ENCODE results near the gene RNF43. TPM values are rescaled to one million over a fixed set of nuclear protein-coding genes. Genes with fewer than 3 reads are reported as not detected.

RNF43 gene
- total RNA-seq, 4 donors from 2014 or later = 16.0 to 58.3 (median 21.5) TPM

DNA sequence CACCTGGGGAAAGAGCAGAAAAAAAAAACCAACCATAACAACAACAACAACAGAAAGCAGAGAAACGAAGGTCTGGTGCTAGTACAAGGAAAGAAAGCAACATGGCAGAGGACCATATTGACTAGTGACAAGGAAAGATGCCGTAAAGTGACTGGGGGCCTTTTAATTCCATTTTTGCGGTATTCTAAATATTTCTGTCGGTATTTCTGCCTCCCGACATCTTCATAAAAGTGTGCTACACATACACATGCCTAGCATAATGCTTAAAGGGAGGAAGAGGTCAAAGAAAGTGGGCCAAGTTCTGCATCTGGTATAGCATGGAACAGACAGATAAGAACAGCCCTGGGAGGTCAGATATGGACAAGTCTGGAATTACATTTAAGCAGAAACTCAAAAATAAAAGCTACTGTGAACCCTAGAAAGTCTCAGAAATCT lies 19.5 kb upstream of the RNF43 start:
- no peak for TF ChIP-seq POLR2AphosphoS5 (IDR thresholded peaks at IDR 0.05)
- no peak for TF ChIP-seq EP300 (IDR thresholded peaks at IDR 0.05)
- no peak for TF ChIP-seq POLR2A (IDR thresholded peaks at IDR 0.05)
- H3K4me3 ChIP-seq = no peak overlapping the region
- WGBS = 72% methylated on average over 5 of the region's 5 CpGs

DNA sequence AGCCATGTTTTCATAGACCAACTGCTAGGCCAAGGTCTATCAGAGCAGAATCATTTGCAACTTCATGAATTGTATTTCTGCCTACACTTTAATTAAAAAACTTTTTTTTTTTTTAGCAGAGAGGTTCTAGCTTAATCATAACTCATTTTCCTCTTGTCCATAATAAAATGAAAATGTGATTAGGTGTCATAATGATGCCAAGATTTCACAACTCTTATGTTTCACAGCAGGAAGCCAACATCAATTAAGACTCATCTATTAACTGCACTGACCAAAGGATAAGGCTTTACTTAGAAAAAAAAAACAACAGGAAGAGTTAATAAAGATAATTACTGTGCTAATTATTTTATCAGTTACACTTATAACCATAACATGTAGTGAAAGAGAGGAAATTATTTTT lies 18.9 kb upstream of the RNF43 start:
- Histone ChIP-seq H3K9me3 (no peaks in the 10 kb centered on the region), H3K4me1 (no peaks in the 10 kb centered on the region), H3K36me3 (no peaks in the 10 kb centered on the region), H3K4me3 (no peak overlapping the region), H3K27ac (no peak overlapping the region), H3K27me3 (no peaks in the 10 kb centered on the region)
- TF ChIP-seq, protein P1, sequence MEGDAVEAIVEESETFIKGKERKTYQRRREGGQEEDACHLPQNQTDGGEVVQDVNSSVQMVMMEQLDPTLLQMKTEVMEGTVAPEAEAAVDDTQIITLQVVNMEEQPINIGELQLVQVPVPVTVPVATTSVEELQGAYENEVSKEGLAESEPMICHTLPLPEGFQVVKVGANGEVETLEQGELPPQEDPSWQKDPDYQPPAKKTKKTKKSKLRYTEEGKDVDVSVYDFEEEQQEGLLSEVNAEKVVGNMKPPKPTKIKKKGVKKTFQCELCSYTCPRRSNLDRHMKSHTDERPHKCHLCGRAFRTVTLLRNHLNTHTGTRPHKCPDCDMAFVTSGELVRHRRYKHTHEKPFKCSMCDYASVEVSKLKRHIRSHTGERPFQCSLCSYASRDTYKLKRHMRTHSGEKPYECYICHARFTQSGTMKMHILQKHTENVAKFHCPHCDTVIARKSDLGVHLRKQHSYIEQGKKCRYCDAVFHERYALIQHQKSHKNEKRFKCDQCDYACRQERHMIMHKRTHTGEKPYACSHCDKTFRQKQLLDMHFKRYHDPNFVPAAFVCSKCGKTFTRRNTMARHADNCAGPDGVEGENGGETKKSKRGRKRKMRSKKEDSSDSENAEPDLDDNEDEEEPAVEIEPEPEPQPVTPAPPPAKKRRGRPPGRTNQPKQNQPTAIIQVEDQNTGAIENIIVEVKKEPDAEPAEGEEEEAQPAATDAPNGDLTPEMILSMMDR (IDR thresholded peaks at IDR 0.05) = no peak
- TF ChIP-seq POLR2A (IDR thresholded peaks at IDR 0.05) (no peak), POLR2AphosphoS5 (IDR thresholded peaks at IDR 0.05) (no peak)
- no peak for DNase-seq (ENCODE audit: low spot score in 2 of 2)

More for the DNA sequence above, 19.5 kb upstream of the RNF43 start:
- Histone ChIP-seq H3K4me1 (no peaks in the 10 kb centered on the region), H3K9me3 (no peaks in the 10 kb centered on the region), H3K36me3 (no peaks in the 10 kb centered on the region), H3K27me3 (no peaks in the 10 kb centered on the region), H3K27ac (no peak overlapping the region)
- DNase-seq (ENCODE audit: low spot score in 2 of 2) = no peak

DNA sequence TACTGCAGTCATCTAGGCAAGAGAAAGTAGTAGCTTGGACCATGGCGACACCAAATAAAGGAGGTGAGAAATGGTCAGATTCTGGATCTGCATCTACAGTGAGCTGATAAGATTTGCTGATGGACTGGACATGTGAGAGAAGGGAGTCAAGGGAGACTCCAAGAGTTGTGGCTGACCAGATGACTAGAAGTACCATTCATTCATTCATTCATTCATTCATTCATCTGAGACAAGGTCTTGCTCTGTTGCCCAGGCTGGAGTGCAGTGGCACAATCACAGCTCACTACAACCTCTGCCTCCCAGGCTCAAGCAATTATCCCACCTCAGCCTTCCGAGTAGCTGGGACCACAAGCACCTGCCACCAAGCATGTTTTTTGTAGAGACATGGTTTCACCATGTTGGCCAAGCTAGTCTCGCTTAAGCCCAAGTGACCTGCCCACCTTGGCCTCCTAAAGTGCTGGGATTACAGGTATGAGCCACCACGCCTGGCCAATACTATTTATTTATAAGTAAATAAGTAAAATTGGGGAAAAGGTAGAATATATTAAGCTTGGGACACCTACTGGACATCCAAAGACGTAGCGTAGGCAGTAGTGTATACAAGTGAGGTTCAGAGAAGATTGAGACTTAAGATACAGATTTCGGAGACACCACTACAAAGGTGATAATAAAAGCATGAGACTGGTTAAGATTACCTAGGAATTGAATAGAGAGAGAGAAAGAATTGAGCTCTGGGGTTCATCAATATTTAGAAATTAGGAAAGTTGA lies 15.7 kb upstream of the RNF43 start:
- H3K4me1 ChIP-seq = no peaks in the 10 kb centered on the region
- WGBS = 84% methylated on average over 7 of the region's 7 CpGs

DNA sequence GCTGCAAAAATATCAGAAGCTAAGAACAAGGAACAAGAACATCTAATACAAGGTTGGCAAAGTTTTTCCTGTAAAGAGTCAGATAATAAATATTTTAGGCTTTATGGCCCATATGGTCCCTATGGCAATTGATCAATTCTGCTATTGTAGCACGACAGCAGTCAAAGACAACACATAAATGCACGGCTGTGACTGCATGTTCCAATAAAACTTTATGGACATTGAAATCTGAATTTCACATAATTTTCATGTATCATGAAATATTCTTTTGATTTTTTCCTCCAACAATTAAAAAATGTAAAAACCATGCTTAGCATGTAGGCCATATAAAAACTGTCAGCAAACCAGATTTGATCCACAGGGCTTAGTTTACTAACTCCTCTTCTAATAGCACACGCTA lies 10.5 kb upstream of the RNF43 start:
- no peaks in the 10 kb centered on the region for H3K27me3 ChIP-seq
- no peak overlapping the region for H3K27ac ChIP-seq
- H3K36me3 ChIP-seq = no peaks in the 10 kb centered on the region
- TF ChIP-seq, protein P1 (IDR thresholded peaks at IDR 0.05) = no peak
- WGBS = 88% methylated on average over 3 of the region's 3 CpGs
- H3K4me3 ChIP-seq = no peak overlapping the region
- DNase-seq (ENCODE audit: low spot score in 2 of 2) = no peak
- no peaks in the 10 kb centered on the region for H3K9me3 ChIP-seq
- H3K4me1 ChIP-seq = no peaks in the 10 kb centered on the region

More for the DNA sequence above, 15.7 kb upstream of the RNF43 start:
- DNase-seq (ENCODE audit: low spot score in 2 of 2) = no peak
- Histone ChIP-seq H3K36me3 (no peaks in the 10 kb centered on the region), H3K27me3 (no peaks in the 10 kb centered on the region), H3K27ac (no peak overlapping the region), H3K4me3 (no peak overlapping the region), H3K9me3 (no peaks in the 10 kb centered on the region)
- TF ChIP-seq POLR2AphosphoS5 (IDR thresholded peaks at IDR 0.05) = no peak
- TF ChIP-seq, protein P1 (IDR thresholded peaks at IDR 0.05) = no peak

DNA sequence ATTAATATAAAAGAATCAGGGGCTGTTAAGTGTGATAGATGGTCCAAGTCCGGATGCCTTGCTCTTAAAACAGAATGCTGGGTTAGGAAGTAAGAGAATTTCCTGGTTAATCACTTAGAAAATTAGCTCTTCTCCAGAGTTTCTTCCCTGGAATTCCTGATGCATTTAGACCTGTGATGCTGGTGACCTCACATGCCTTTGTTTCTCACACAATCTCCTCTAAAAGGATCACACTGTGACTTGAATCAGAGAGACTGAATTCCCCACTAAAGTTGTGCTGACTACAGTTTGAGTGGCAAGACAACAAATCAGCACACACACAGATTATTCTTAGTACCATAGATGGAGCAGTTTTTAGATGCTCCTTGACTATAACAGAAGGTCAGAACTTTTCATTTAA lies 4.4 kb upstream of the RNF43 start:
- TF ChIP-seq, protein P1 (IDR thresholded peaks at IDR 0.05) = no peak
- TF ChIP-seq EP300 (IDR thresholded peaks at IDR 0.05) (no peak), POLR2A (IDR thresholded peaks at IDR 0.05) (no peak), POLR2AphosphoS5 (IDR thresholded peaks at IDR 0.05) (no peak)
- no peaks in the 10 kb centered on the region for H3K36me3 ChIP-seq
- no peaks in the 10 kb centered on the region for H3K9me3 ChIP-seq
- no peak overlapping the region for H3K27ac ChIP-seq
- 78% methylated on average over 1 of the region's 1 CpG for WGBS
- DNase-seq (ENCODE audit: low spot score in 2 of 2) = no peak
- peaks cover 5% of the 10 kb centered on the region for H3K27me3 ChIP-seq
- H3K4me1 ChIP-seq = no peaks in the 10 kb centered on the region
- no peak overlapping the region for H3K4me3 ChIP-seq

DNA sequence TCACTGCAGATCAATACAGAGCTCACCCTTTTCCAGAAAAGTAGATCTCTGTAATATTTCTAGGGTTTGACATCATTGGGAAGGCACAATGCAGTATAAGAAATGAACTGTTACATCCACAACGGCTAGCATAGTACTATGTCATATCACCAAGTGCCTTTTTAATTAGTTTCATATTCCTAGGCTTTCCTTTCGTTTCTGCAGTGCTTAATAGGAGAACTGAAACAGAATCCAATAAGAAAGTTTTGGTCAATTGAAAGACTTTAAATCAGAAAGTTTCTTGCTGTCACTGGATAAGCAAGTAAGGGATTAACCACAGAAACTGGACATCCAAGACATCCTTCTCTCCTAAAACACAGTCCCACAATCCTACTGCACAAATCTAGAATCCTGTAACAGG lies 3.5 kb upstream of the RNF43 start:
- H3K4me3 ChIP-seq = no peak overlapping the region
- no peak for DNase-seq (ENCODE audit: low spot score in 2 of 2)
- no peaks in the 10 kb centered on the region for H3K36me3 ChIP-seq
- no peak overlapping the region for H3K27ac ChIP-seq
- 53% methylated on average over 2 of the region's 2 CpGs for WGBS
- no peaks in the 10 kb centered on the region for H3K9me3 ChIP-seq
- TF ChIP-seq, protein P1 (IDR thresholded peaks at IDR 0.05) = no peak
- TF ChIP-seq POLR2AphosphoS5 (IDR thresholded peaks at IDR 0.05) (no peak), EP300 (IDR thresholded peaks at IDR 0.05) (no peak), POLR2A (IDR thresholded peaks at IDR 0.05) (no peak)
- H3K4me1 ChIP-seq = no peaks in the 10 kb centered on the region
- peaks cover 5% of the 10 kb centered on the region for H3K27me3 ChIP-seq
